ENCODE results near the gene CCDC39.

The CCDC39 gene

DNA sequence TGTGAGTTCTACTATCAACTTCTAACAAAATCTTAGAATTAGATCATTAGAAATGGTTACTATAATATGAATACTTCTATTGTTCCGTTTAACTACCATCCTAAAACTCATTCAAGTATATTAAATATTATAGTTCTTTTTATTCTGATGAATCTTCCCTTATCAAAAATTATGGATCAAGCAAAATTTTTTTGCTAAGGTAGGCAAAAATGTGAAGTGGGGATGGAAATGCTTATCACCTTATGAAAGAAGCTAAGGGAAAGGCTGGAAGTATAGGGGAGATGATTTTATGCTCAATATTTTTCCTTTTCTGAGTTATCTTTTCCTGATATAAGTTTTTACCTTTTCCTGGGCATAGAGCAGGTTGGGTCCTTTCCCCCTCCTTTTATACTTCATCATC, 40.7 kb upstream of the CCDC39 start (continued):
- TF ChIP-seq ZNF138 (tag by site-specific recombination; IDR thresholded peaks at IDR 0.05; ENCODE audit: borderline replicate concordance) (no peak), ZNF132 (tag by site-specific recombination; IDR thresholded peaks at IDR 0.05; ENCODE audit: borderline replicate concordance) (no peak), ZNF792 (tag by site-specific recombination; IDR thresholded peaks at IDR 0.05) (no peak), ZNF394 (tag by site-specific recombination; IDR thresholded peaks at IDR 0.05; ENCODE audit: borderline replicate concordance) (no peak), ZNF777 (tag by site-specific recombination; IDR thresholded peaks at IDR 0.05; ENCODE audit: borderline replicate concordance) (no peak)
- TF ChIP-seq, protein P1, sequence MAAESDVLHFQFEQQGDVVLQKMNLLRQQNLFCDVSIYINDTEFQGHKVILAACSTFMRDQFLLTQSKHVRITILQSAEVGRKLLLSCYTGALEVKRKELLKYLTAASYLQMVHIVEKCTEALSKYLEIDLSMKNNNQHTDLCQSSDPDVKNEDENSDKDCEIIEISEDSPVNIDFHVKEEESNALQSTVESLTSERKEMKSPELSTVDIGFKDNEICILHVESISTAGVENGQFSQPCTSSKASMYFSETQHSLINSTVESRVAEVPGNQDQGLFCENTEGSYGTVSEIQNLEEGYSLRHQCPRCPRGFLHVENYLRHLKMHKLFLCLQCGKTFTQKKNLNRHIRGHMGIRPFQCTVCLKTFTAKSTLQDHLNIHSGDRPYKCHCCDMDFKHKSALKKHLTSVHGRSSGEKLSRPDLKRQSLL (tag by site-specific recombination; IDR thresholded peaks at IDR 0.05): no peak
- TF ChIP-seq, protein P2, sequence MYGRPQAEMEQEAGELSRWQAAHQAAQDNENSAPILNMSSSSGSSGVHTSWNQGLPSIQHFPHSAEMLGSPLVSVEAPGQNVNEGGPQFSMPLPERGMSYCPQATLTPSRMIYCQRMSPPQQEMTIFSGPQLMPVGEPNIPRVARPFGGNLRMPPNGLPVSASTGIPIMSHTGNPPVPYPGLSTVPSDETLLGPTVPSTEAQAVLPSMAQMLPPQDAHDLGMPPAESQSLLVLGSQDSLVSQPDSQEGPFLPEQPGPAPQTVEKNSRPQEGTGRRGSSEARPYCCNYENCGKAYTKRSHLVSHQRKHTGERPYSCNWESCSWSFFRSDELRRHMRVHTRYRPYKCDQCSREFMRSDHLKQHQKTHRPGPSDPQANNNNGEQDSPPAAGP (tag by site-specific recombination; IDR thresholded peaks at IDR 0.05): no peak

DNA sequence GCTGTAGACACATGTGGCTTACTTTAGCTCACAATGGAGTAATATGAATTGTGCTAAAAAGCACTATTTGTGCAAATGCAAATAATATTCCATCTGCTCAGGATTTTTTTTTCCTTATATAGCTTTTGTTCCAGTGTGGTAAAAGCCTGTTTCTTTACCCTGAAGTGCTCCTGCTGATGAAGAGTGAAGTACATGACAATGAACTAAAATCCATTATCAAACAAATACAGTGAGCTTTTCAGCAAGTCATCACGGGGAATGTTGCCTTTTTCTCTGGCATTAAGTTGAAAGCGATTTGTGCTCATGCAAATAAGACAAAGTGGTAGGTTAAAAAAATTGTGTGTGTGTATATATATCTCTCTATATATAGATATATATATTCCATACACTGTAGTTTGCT, 28.6 kb upstream of the CCDC39 start:
- Histone ChIP-seq H3K4me3 (ENCODE audit: low read depth, low read length) (no peak overlapping the region), H3K4me1 (ENCODE audit: control insufficient read depth, insufficient read depth, low read length) (no peaks in the 10 kb centered on the region), H3K36me3 (ENCODE audit: control insufficient read depth in 2 of 2, insufficient read depth in 1 of 2, low read length in 2 of 2) (no peaks in the 10 kb centered on the region), H3K9me3 (ENCODE audit: control insufficient read depth, insufficient read depth, low read depth, low read length) (no peaks in the 10 kb centered on the region), H3K27ac (ENCODE audit: extremely low read depth, low read depth, low read length) (no peak overlapping the region)
- ChIA-PET POLR2A (no interaction called here), CTCF (interaction anchor here (0.6 to 0.7 kb wide), 2 partner anchors 17 to 470 kb away, joined by 3 read pairs; no protein-coding TSS in a partner anchor)
- TF ChIP-seq ZNF654 (tag by site-specific recombination; IDR thresholded peaks at IDR 0.05; ENCODE audit: low read depth) (no peak), ZNF514 (tag by site-specific recombination; IDR thresholded peaks at IDR 0.05) (no peak), ZNF76 (tag by site-specific recombination; IDR thresholded peaks at IDR 0.05; ENCODE audit: borderline replicate concordance, low read depth) (no peak), ZNF621 (tag by site-specific recombination; IDR thresholded peaks at IDR 0.05) (no peak), ZNF423 (tag by site-specific recombination; IDR thresholded peaks at IDR 0.05) (no peak), MYNN (tag by site-specific recombination; IDR thresholded peaks at IDR 0.05; ENCODE audit: borderline replicate concordance) (no peak), ZBTB48 (tag by site-specific recombination; IDR thresholded peaks at IDR 0.05) (no peak), ZFHX2 (tag by site-specific recombination; conservative IDR thresholded peaks at IDR 0.05) (no peak)
- TF ChIP-seq, protein P3, sequence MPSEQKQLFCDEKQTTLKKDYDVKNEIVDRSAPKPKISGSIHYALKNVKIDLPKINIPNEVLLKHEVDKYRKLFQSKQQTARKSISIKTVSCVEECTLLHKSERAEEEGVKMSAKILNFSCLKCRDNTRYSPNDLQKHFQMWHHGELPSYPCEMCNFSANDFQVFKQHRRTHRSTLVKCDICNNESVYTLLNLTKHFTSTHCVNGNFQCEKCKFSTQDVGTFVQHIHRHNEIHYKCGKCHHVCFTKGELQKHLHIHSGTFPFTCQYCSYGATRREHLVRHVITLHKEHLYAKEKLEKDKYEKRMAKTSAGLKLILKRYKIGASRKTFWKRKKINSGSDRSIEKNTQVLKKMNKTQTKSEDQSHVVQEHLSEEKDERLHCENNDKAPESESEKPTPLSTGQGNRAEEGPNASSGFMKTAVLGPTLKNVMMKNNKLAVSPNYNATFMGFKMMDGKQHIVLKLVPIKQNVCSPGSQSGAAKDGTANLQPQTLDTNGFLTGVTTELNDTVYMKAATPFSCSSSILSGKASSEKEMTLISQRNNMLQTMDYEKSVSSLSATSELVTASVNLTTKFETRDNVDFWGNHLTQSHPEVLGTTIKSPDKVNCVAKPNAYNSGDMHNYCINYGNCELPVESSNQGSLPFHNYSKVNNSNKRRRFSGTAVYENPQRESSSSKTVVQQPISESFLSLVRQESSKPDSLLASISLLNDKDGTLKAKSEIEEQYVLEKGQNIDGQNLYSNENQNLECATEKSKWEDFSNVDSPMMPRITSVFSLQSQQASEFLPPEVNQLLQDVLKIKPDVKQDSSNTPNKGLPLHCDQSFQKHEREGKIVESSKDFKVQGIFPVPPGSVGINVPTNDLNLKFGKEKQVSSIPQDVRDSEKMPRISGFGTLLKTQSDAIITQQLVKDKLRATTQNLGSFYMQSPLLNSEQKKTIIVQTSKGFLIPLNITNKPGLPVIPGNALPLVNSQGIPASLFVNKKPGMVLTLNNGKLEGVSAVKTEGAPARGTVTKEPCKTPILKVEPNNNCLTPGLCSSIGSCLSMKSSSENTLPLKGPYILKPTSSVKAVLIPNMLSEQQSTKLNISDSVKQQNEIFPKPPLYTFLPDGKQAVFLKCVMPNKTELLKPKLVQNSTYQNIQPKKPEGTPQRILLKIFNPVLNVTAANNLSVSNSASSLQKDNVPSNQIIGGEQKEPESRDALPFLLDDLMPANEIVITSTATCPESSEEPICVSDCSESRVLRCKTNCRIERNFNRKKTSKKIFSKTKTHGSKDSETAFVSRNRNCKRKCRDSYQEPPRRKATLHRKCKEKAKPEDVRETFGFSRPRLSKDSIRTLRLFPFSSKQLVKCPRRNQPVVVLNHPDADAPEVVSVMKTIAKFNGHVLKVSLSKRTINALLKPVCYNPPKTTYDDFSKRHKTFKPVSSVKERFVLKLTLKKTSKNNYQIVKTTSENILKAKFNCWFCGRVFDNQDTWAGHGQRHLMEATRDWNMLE (tag by site-specific recombination; conservative IDR thresholded peaks at IDR 0.05; ENCODE audit: low read depth): no peak

DNA sequence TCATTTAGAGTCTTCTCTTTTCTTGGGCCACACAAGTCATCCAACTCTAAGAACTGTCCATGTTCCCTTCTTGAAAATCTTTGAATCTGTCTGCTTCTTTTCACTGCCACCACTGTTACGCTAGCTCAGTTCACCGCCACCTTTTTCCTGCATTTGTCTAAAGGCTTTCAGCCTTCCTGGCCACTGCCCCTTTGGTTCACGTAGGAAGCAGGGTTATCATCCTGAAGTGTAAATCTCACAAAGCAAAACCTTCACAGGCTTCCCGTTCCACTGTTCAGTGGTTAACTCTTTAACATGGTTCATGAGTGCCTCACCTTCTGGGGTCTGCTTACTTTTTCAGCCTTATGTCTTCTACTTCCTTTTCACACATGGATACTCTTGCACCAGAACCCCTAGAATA, 26.3 kb upstream of the CCDC39 start:
- no peaks in the 10 kb centered on the region for H3K4me1 ChIP-seq (ENCODE audit: control insufficient read depth, insufficient read depth, low read length)
- CTCF ChIA-PET: no interaction called here
- no peak overlapping the region for H3K27ac ChIP-seq (ENCODE audit: extremely low read depth, low read depth, low read length)
- POLR2A ChIA-PET: no interaction called here
- no peak overlapping the region for H3K4me3 ChIP-seq (ENCODE audit: low read depth, low read length)
- no peaks in the 10 kb centered on the region for H3K36me3 ChIP-seq (ENCODE audit: control insufficient read depth in 2 of 2, insufficient read depth in 1 of 2, low read length in 2 of 2)
- no peaks in the 10 kb centered on the region for H3K9me3 ChIP-seq (ENCODE audit: control insufficient read depth, insufficient read depth, low read depth, low read length)
- no peak for TF ChIP-seq ZBTB48 (tag by site-specific recombination; IDR thresholded peaks at IDR 0.05)
- no peak for TF ChIP-seq ZNF621 (tag by site-specific recombination; IDR thresholded peaks at IDR 0.05)
- no peak for TF ChIP-seq ZNF202 (tag by site-specific recombination; IDR thresholded peaks at IDR 0.05; ENCODE audit: borderline replicate concordance)
- TF ChIP-seq ZBTB1 (tag by site-specific recombination; IDR thresholded peaks at IDR 0.05): no peak
- TF ChIP-seq, protein P4, sequence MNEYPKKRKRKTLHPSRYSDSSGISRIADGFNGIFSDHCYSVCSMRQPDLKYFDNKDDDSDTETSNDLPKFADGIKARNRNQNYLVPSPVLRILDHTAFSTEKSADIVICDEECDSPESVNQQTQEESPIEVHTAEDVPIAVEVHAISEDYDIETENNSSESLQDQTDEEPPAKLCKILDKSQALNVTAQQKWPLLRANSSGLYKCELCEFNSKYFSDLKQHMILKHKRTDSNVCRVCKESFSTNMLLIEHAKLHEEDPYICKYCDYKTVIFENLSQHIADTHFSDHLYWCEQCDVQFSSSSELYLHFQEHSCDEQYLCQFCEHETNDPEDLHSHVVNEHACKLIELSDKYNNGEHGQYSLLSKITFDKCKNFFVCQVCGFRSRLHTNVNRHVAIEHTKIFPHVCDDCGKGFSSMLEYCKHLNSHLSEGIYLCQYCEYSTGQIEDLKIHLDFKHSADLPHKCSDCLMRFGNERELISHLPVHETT (tag by site-specific recombination; IDR thresholded peaks at IDR 0.05): no peak
- no peak for TF ChIP-seq GLIS1 (tag by site-specific recombination; IDR thresholded peaks at IDR 0.05)
- no peak for TF ChIP-seq ZNF776 (tag by site-specific recombination; IDR thresholded peaks at IDR 0.05; ENCODE audit: borderline replicate concordance)
- no peak for TF ChIP-seq YY1 (tag by site-specific recombination; IDR thresholded peaks at IDR 0.05)
- TF ChIP-seq, protein P5, sequence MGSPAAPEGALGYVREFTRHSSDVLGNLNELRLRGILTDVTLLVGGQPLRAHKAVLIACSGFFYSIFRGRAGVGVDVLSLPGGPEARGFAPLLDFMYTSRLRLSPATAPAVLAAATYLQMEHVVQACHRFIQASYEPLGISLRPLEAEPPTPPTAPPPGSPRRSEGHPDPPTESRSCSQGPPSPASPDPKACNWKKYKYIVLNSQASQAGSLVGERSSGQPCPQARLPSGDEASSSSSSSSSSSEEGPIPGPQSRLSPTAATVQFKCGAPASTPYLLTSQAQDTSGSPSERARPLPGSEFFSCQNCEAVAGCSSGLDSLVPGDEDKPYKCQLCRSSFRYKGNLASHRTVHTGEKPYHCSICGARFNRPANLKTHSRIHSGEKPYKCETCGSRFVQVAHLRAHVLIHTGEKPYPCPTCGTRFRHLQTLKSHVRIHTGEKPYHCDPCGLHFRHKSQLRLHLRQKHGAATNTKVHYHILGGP (tag by site-specific recombination; IDR thresholded peaks at IDR 0.05): no peak

Measured in HEK293 (cell line).